HepG2 (cell line): Measurements from ENCODE around the gene RGPD3. TPM values are rescaled to one million over a fixed set of nuclear protein-coding genes. Genes with fewer than 3 reads are reported as not detected.
"Not testable (repeated sequence)": the region's sequence is repeated elsewhere in the genome, so short reads cannot be mapped to it uniquely, and the experiment has no call there.

Experiments used
- ATAC-seq: fragments of 200-7000 bp; cut with Tn5 transposase; 3 replicates; pipeline ENCODE4 v1.9.1; 2020; ENCODE audit warnings: mild to moderate bottlenecking, moderate library complexity
- BruUV-seq: library from RNA; stranded (reverse); fragments of 400-500 nt; replicated peaks from 2 replicates; lab custom pipeline; 2021; lab: Mats Ljungman, UMichigan
- CTCF ChIA-PET: fragments of 300-600 bp; formaldehyde crosslinking; extraction: SDS; loops from one replicate; lab custom pipeline; 2021; ENCODE audit warnings: low total read pairs, inconsistent platforms, low intra/inter-chr PET ratio; lab: Yijun Ruan, JAX
- POLR2A ChIA-PET: fragments of 350-600 bp; sonication (Branson Sonifier 250); formaldehyde crosslinking; loops from one replicate; lab custom pipeline; 2020; ENCODE audit warnings: antibody characterized with exemption, inconsistent platforms; lab: Yijun Ruan, JAX
- DNase-seq: peaks from one replicate; pipeline ENCODE4 v3.0.0-alpha.2; 2015; ENCODE audit warnings: low spot score
- FAIRE-seq: peaks from 3 replicates; lab custom pipeline; 2011; peaks lifted over from hg19 to GRCh38; lab: Jason Lieb, UNC
- H2AFZ ChIP-seq: one replicate; pipeline ENCODE4 v1.6.1; 2011; ENCODE audit warnings: low read length, inconsistent platforms
- H3K27ac ChIP-seq: fragments of 300-600 bp; 3 replicates; pipeline ENCODE4 v1.8.0; 2011; ENCODE audit warnings: mixed run types, mild to moderate bottlenecking, mixed read lengths, low read length, inconsistent platforms; ENCODE audit not compliant: insufficient read depth; ENCODE audit errors: extremely low read length
- H3K27me3 ChIP-seq, 2 experiments: fragments of 200-600 bp in 1 of 2; 2 replicates in 1 of 2; 3 replicates in 1 of 2; pipeline versions ENCODE4 v1.6.0 to v1.8.0; 2011; ENCODE audit warnings: low read length in 2 of 2, mild to moderate bottlenecking in 2 of 2, moderate library complexity in 2 of 2, inconsistent platforms in 1 of 2; ENCODE audit not compliant: insufficient read depth in 2 of 2, control insufficient read depth in 1 of 2
- H3K36me3 ChIP-seq, 2 experiments: fragments of 200-600 bp in 1 of 2; replicated peaks in 1 of 2; 2 replicates in 1 of 2; 3 replicates in 1 of 2; pipeline versions ENCODE4 v1.5.1 to v1.8.0; 2011; ENCODE audit warnings: low read length in 2 of 2, inconsistent platforms in 1 of 2; ENCODE audit not compliant: insufficient read depth in 2 of 2, control insufficient read depth in 1 of 2
- H3K4me1 ChIP-seq: 2 replicates; pipeline ENCODE4 v1.5.1; 2012; ENCODE audit warnings: low read length, inconsistent platforms; ENCODE audit not compliant: insufficient read depth
- H3K4me2 ChIP-seq: 2 replicates; pipeline ENCODE4 v1.6.0; 2011; ENCODE audit warnings: low read depth, low read length, inconsistent platforms
- H3K4me3 ChIP-seq, 3 experiments: fragments of 200-600 bp in 1 of 3; sonication (generic), shearing (Covaris generic) in 1 of 3; replicated peaks in 1 of 3; 2 replicates each; pipeline ENCODE4 v1.5.1; 2011 to 2016; ENCODE audit warnings: low read length in 3 of 3, inconsistent platforms in 2 of 3, low read depth in 2 of 3, mild to moderate bottlenecking in 2 of 3, control low read depth in 1 of 3, mixed read lengths in 1 of 3; ENCODE audit not compliant: insufficient read depth in 1 of 3
- H3K79me2 ChIP-seq: one replicate; pipeline ENCODE4 v1.6.1; 2011; ENCODE audit warnings: low read length, inconsistent platforms; ENCODE audit not compliant: insufficient read depth
- H3K9ac ChIP-seq: 2 replicates; pipeline ENCODE4 v1.6.0; 2011; ENCODE audit warnings: mild to moderate bottlenecking, low read depth, low read length, inconsistent platforms; ENCODE audit not compliant: insufficient read depth
- H3K9me3 ChIP-seq: 2 replicates; pipeline ENCODE4 v1.5.1; 2012; ENCODE audit warnings: mild to moderate bottlenecking, low read length
- H4K20me1 ChIP-seq: 2 replicates; pipeline ENCODE4 v1.6.0; 2011; ENCODE audit warnings: inconsistent platforms, mild to moderate bottlenecking, low read length, moderate library complexity; ENCODE audit not compliant: insufficient read depth
- whole genome bisulfite sequencing: methylation state at CpG from one replicate; pipeline ENCODE4 v1.1.6; 2017; ENCODE audit warnings: low lambda C conversion rate; 5-methylcytosine and 5-hydroxymethylcytosine counted together
- in situ Hi-C: cut with HindIII; loops from 2 replicates; pipeline ENCODE4 v1.10.0; 2017; ENCODE audit warnings: low pct_unique_long_range_greater_than_20kb; ENCODE audit not compliant: extremely low pct_ligation_motif_present
- intact Hi-C: fragments of 100-400 bp; cut with micrococcal nuclease; formaldehyde crosslinking; loops from one replicate; pipeline ENCODE4 v1.10.0; 2022; ENCODE audit not compliant: unreplicated experiment
- polyA plus RNA-seq, 8 experiments: library from polyadenylated mRNA; depleted of rRNA in 3 of 8; stranded (reverse) in 7 of 8; unstranded in 1 of 8; fragments of >200 nt; fragmentation: Illumina TruSeq in 4 of 8; extraction: Trizol in 4 of 8; gene quantifications; 2 replicates each; pipeline versions ENCODE4 v1.2.1 to v1.2.3, GENCODE V29; 2011 to 2016; ENCODE audit warnings: low read depth in 4 of 8, missing spikeins in 1 of 8, mixed read lengths in 1 of 8; ENCODE audit not compliant: insufficient read depth in 1 of 8
- total RNA-seq, 5 experiments: library from RNA; depleted of rRNA; stranded (reverse); fragments of >200 nt; fragmentation: Illumina TruSeq; extraction: Trizol; gene quantifications; 2 replicates each; pipeline ENCODE4 v1.2.3, GENCODE V29; 2016; ENCODE audit warnings: low read depth in 1 of 5

RGPD3 gene
- total and polyA plus RNA-seq, 2 of the 13 experiments (the other 11 are each of a cell fraction or from before 2014, with no cell fraction given): 0.13 to 0.24 TPM

DNA sequence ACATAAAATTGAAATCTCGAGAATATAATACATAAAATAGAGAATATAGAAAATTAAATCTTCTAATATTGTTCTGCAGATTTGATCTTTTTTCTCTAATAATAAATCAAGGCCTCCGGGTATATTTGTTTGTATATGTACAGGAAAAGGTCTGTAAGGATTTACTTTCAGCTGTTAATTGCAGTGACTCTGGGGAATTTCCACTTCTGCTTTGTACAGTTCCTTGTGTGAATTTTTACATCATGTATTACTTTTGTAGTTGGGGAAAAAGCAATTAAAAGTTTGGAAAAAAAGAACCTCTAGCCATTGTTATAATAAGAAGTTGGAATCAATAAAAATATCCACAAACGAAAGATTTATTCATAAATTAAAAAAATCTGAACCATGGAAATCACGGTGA is 42.6 kb upstream of the RGPD3 start:
- H3K36me3 ChIP-seq, in situ Hi-C loops, H3K9me3 ChIP-seq, H3K27ac ChIP-seq, H3K79me2 ChIP-seq, ATAC-seq, H3K27me3 ChIP-seq, H2AFZ ChIP-seq, H3K4me1 ChIP-seq, FAIRE-seq, H3K9ac ChIP-seq, CTCF ChIA-PET, BruUV-seq, H4K20me1 ChIP-seq, POLR2A ChIA-PET, H3K4me2 ChIP-seq, DNase-seq, intact Hi-C loops, H3K4me3 ChIP-seq: not testable (repeated sequence)
- 24% methylated on average over 4 of the region's 4 CpGs for WGBS

DNA sequence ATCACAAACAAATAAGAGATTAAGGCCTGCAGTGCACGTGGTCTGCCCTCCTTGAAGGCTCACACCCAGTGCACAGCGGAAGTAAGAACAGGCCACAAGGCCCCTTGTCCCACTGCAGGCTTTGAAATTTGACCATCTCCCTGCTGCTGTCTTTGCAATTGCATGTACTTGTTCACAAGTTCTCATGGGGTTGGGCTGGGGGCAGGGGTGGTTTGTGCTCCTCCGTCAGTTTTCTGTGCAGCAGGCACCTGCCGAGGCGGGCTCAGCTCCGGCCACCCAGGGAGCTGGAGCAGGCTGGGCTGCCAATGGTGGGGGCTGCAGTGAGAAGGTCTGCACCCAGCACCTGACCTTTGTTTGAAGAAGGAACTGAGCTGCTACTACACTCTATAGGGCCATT is 41.2 kb upstream of the RGPD3 start:
- H2AFZ ChIP-seq, in situ Hi-C loops, H3K27ac ChIP-seq, H3K4me1 ChIP-seq, intact Hi-C loops, H3K36me3 ChIP-seq, ATAC-seq, H3K4me3 ChIP-seq, H4K20me1 ChIP-seq, H3K4me2 ChIP-seq, H3K79me2 ChIP-seq, CTCF ChIA-PET, FAIRE-seq, BruUV-seq, H3K27me3 ChIP-seq, DNase-seq, H3K9me3 ChIP-seq, POLR2A ChIA-PET, H3K9ac ChIP-seq: not testable (repeated sequence)
- 61% methylated on average over 6 of the region's 6 CpGs for WGBS

DNA sequence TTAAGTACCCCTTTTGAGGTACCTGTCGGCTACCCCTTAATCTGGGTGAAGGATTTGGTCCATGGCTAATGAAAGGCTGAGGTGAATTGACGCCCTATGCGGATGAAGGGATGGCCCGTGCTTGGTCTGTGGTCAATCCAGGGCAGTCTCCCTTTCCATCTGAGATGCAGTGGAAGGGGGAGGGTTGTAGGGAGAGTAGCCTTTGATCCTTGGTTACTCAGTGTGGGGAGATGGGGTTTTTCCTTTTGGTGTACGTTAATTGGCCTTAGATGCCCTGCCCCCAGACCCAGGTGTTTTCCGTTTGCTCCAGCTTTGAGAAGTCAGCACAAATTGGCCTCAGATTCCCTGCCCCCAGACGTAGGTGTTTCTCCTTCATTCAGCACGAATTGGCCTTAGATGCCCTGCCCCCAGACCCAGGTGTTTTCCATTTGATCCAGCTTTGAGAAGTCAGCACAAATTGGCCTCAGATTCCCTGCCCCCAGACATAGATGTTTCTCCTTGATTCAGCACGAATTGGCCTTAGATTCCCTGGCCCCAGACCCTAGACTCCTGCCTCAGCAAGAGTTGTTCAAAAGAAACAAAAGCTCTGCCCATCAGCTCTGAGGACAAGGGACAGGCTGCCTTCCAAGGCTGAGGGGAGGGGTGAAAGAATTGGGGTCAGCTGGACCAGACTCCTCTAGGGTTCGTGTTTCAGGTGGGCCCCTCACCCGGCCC is 40.6 kb upstream of the RGPD3 start:
- BruUV-seq, H2AFZ ChIP-seq, DNase-seq, H3K4me3 ChIP-seq, H3K4me2 ChIP-seq, POLR2A ChIA-PET, H3K9ac ChIP-seq, H3K79me2 ChIP-seq, intact Hi-C loops, CTCF ChIA-PET, in situ Hi-C loops, H4K20me1 ChIP-seq, H3K36me3 ChIP-seq, H3K27me3 ChIP-seq, FAIRE-seq, H3K4me1 ChIP-seq, H3K27ac ChIP-seq, H3K9me3 ChIP-seq, ATAC-seq: not testable (repeated sequence)
- 20% methylated on average over 8 of the region's 11 CpGs for WGBS

DNA sequence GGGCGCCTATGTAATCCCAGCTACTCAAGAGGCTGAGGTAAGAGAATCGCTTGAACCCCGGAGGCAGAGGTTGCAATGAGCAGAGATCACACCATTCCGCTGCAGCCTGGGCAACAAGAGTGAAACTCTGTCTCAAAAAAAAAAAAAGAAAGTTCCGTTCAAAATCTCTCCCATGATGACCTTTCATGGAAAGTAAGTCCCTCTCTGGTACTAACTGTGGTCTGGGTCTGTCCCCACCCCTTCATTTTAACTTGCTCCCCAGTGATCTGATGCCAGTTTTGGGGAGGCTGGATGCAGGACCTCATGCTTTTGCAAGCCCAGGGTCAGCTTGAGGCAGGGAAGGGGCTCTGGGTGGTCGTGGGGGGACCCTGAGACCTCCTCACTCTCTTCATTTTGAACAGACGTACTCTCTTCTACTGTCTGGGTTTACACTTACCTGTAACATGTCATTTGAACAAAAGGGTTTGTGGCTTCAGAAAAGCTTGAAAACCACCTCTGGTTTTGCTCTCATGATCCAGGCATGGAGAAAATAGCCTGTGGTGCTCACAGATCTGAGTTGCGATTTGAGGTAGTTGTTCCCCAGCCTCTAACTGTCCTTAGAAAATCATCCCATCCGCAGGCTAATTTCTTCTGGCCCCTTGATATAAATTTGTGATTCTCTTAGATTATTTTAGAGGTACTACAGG is 37.9 kb upstream of the RGPD3 start:
- BruUV-seq, in situ Hi-C loops, POLR2A ChIA-PET, DNase-seq, H4K20me1 ChIP-seq, H3K4me1 ChIP-seq, H3K9ac ChIP-seq, CTCF ChIA-PET, H3K4me2 ChIP-seq, H2AFZ ChIP-seq, ATAC-seq, H3K36me3 ChIP-seq, H3K4me3 ChIP-seq, H3K27me3 ChIP-seq, H3K9me3 ChIP-seq, FAIRE-seq, H3K27ac ChIP-seq, H3K79me2 ChIP-seq, intact Hi-C loops: not testable (repeated sequence)
- WGBS: 45% methylated on average over 8 of the region's 9 CpGs
